Measurements from ENCODE around the gene SPECC1L.

Gene SPECC1L

DNA sequence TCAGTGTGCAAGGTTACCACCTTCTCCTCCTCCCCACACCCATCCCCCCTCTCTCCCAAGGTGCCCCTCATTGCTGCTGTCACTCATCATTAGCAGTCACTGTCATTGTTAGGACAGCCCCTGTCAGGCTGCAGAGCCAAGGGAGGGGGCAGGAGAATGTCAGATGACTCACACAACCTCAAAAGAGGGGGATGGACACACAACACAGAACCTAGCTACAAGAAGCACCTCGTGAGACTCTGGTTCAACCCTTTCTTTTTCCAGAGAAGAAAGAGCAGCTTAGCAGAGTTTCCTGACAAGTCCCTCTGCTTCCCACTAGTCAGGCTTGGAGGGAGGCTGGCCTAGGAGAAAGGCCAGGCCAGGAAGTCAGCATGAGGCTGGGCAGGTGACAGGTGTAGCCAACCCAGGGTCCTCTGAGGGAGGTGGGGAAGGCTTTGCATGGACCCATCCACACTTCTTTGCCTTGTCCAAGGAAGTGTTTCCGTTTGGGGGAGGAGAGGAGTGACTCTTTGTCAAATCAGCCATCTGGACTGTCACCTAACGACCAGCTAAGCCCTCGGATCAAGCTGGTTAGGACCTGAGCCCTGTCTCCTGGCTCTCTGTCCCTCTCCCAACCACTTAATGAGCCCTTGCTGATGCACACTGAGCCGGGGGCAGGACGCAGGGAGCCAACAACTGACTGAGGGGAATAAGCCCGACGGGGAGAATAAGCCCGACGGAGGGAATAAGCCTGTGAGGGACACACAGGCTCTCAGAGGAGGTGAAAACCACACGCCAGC, 175.0 kb downstream of the SPECC1L start:
- no peak for DNase-seq

DNA sequence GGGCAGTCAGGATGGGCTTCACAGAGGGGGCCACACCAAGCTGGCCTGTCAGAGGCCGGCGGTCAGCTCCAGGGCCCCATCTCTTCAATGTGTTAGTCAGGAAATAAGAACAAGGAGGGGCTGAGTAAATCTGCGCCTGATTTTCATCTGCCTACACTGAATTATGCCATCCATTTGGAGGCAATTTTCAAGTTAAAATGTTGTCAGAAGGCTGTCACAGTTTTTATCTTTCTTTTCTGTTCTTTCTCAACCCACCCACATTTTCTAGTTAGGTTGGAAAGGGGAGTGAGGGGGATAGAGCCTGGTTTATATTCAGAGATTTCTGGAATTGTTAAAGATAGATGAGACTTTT, 175.6 kb downstream of the SPECC1L start:
- no peak for DNase-seq

DNA sequence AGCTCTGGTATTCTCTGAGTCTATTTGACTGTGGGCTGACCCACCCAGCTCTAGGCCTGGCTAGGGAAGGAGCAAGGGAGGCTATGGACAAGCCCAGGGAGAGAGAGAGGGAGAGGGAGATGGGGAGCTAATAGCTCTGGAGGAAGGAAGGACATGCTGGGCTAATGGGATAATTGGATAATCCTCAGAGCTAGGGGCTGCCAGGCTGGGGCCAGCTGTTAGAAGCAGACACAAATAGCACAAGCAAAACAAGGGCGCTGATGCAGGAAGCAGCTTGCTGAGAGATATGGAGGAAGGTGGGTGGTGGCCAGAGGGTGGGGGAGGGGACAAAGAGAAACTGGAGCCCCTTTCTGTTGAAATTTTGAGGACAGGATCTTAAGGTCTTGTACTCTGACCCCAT, 180.0 kb downstream of the SPECC1L start:
- no peak for DNase-seq

DNA sequence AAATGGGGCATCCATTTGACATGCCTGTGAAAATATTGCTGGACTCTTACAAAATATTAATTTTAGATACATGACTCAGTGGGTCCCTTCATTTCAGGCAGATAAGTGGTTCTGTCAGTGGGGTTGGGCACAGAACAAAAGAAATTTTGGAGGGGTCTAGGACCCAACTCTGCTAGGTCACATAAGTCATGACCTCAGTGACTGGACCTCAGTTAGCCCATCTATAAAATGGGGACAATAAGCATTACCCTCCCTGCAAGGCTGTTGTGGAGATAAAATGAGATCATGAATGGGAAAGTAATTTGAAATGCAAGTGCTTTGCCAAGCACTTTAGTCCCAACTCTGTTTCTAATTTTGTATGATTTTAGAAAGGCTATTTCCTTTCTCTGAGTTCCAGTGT, 180.5 kb downstream of the SPECC1L start:
- no peak for DNase-seq

DNA sequence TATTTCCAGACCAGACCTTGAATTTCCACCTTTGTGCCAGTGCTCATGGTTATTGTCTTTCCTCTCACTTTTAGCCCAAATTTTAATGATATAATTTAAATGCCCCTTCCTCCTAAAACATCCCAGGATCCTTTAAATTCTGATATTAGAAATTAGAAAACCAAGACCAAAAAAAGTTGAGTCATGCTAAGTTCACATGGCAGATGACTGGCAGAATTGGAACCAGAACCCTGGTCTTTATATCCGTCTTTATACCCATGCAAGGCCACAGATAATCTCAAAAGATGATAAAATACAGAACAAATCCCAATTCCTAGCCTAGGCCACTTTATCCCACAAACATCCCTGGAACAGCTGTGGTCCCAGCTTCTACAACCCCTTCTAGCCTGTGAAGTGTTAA, 183.2 kb downstream of the SPECC1L start:
- no peak for DNase-seq

DNA sequence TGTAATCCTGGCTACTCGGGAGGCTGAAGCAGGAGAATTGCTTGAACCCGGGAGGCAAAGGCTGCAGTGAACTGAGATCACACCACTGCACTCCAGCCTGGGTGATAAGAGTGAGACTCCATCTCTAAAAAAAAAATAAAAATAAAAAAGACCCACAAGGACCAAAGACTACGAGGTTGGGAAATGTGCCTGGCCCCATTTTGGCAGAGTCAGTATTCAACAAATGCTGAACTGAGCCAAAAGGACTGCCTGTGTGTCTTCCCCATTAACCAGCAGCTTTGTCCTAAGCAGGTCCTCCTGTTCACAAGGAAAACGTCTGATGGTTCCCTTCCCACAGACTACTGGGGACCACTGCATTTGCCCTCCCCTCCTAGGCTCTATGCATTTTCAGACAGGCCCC, 184.4 kb downstream of the SPECC1L start:
- DNase-seq, result no peak

DNA sequence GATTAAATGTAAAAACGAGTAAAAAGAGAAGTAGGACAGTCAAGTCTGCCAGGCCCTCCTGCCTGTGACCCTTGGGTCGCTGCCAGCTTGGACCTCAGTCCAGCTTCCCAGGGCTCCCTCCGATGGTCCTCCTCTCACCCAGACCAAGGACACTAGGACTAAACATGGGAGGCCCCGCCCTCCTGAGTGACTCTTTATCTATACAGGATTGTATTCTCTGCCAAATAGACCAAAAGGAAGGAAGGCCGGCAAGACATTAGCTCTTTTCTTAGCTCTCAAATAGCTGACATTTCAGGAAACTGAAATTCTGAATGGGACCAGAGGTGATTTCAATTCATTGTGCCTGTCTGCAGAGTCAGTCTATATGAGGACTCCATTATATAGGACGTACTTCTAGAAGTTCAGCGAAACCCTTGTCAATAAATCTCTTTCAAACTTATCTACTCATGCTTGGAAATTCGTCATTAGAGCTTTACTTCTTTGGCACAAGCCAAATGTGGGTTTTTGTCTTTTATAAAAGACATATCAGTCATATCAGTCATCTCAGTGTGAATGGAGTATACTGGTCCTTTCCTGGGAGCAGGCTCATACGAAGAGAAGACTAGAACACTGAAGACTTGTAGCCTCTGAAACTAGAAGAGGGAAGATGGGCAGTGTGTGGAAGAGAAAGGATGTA, 185.3 kb downstream of the SPECC1L start:
- DNase-seq, result no peak

DNA sequence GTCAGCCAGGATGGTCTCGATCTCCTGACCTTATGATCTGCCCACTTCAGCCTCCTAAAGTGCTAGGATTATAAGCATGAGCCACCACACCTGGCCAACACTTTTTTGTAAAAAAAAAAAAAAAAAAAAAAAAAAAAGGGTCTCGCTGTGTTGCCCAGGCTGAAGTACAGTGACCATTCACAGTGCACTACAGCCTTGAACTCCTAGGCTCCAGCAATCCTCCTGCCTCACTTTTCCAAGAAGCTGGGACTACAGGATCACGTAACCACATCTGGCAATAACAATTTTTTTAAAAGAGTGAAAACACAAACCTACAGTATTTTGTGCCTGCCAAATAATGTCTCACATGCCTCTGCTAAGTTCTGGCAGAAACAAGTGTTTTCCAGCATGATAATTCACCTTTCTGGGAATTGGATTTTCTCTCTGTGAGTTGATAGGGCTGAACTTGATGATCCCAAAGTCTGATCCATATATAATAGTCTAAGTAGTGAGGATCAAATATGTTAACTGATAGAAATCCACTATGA, 187.3 kb downstream of the SPECC1L start:
- DNase-seq, result no peak

DNA sequence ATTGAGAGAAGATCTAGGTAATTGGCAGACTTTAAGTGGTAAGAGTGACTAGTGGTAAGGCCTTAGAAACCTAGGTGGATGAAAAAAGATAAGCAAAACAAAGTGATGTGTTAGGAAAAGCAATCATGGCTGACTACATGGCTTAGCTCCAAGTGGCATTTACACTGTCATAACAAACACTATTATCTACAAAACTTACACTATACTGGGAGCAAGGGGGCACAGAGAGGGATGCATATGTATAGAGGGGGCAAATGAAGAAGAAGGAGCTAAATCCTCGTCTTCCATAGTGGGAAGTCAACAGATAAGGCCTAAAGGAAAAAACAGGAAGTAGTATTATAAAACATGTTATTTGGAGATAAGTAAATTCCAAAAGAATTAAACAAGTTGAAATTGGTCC, 189.3 kb downstream of the SPECC1L start:
- no peak for DNase-seq

DNA sequence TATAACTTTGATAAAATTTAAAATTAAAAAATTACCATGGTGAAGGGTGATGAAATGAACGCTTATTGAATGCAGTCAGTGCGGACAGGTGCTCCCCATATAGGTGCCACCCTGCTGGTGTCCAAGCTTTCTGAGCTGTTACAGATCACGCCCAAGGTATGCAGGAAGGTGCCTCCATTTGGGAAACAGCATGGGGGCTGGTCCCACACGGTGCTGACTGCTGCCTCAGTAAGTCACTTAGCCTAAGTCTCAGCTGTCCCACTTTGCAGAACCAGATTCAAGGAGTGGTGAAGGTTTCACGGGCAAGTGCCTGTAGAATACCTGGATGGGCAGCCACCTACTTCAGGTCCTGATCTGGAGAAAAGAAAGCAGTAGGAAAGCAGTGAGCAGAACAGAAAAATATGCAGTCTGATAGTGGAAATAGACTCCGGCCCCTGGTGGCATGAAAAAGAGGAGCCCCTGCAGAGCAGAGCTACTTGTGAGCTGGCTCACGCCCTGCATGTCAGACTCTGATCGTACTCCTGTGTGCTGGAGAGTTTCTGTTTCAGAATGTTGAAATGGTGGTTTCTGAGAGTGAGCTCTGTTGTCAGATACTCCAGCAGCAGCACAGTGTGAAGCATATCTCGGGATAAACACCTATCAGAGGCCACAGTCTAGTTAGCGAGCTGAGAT, 189.9 kb downstream of the SPECC1L start:
- DNase-seq, result no peak

DNA sequence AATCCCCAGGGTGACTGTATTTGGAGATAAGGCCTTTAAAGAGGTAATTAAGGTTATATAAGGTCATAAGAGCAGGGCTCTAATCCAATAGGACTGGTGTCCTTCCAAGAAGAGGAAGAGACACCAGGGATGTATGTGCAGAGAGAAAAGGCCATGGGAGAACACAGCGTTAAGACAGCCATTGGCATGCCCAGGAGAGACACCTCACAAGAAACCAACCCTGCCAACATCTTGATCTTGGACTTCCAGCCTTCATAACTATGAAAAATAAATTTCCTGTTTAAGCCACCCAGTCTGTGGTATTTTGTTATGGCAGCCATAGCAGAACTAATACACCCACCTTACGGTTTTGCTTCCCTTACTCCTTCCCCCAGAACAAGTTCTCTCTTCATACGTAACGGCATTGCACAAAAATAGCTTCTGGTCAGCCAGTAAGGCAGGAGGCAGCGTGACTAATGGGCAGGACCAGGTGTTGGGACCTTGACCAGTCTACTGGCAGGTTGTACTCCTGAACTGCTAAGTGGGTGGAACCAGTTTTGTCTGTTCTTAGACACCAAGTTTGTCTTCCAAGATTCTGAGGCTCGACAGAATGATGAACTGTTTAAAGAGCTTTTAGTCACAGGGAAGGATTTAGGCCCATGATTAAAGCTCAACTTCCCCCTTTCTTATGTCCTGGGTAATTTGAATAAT, 192.6 kb downstream of the SPECC1L start:
- DNase-seq, result no peak

DNA sequence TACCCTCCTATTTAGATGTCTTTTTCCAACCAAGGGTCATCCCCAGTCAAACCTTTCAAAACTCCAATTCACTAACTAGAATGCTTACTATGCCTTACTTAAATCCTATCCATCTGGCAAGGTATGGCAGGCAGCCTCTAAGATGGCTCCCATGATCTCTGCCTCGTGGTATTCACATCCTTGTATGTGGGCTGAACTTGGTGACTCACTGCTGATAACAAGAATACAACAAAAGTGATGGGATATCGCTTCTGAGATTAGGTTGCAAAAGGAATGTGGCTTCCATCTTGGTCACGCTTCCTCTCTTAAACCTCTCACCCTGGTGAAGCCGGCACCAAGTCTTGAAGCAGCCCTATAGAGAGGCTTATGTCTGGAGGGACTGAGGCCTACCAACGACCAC, 194.9 kb downstream of the SPECC1L start:
- DNase-seq, result no peak

DNA sequence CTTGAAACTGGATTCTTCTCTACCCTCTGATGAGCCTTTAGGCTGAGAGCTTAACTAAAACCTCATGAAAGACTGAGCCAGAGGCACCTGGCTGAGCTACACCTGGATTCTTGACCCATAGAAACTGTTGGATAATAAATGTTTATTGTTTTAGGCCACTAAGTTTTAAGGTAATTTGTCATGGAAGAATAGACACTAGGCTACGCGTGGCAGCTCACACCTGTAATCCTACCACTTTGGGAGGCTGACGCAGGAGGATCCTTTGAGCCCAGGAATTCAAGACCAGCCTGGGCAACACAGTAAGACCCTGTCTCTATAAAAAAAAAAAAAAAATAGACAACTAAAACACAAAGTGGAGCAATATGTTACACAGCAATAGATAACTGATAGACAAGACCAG, 195.3 kb downstream of the SPECC1L start:
- DNase-seq, result no peak

DNA sequence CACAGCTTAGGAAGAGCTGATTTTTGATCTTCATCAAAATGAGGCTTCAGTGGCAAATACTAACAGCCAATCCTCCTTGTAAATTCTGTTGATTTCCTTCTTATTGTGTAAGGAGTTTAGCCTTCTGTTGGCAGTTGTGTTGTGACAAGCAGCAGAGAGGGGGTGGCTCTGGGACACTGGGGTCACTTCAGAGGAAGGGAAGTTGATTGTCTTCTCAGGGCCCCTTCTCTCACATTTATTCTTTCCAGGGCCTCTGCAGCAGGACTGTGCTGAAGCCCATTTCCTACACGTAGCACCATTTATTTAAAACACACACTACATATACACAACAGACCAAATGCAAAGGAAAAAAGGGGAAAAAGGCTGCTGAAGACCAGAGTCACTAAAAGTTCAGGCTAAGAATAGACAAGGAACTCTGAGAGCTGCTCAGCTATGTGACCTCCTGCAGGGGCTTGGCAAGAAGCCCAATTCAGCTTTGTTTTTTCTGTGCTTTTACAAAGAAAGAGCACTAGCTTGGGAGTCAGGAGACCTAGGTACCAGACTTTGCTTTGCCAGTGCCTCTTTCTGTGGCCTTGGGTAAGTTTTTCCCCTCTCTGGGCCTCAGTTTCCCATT, 196.2 kb downstream of the SPECC1L start:
- DNase-seq, result no peak

DNA sequence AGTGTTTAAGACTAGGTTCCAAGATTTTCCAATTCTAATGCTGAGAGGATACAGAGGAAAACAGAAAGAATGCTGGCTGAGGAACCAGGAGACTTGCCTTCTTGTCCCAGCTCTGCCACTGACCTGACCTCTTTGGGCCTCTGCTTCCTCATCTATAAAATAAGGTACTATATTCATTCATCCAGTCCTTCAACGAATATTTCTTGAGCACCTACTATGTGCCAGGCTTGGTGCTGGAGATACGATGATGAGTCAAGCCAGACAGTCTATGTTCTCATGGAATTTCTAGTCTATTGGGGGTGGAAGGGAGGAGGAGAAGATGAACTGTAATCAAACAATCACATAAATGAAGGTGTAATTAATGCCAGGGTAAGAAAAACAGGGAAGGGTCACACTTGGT, 196.7 kb downstream of the SPECC1L start:
- no peak for DNase-seq

Measured in cerebellar nuclear complex (tissue), 1 donor.